ENCODE measurements around the gene ENO3.
A peak's percentile ranks its signal among the peaks of the same experiment; 100 is the strongest.

The ENO3 gene

DNA sequence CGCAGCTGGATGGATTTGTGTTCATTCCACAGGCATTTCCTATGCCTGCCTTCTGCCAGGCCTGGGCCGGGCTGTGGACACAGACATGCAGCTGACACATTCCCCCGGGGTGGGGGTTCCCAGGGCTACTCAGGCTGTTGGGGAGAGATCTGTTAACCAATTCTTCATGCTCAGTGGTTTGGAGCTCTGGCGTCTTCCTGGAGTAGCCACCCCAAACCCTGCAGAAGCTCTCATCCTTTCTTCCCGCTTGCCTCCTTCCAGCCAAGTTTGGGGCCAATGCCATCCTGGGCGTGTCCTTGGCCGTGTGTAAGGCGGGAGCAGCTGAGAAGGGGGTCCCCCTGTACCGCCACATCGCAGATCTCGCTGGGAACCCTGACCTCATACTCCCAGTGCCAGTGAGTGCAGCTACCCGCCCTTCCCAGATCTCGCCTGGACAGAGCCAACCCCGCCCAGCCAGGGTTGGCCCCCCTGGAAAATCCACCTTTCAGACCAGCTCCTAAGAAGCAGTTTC lies 2.6 kb downstream of the ENO3 start:
- no peak overlapping the region for H3K4me3 ChIP-seq (ENCODE audit: low read length)
- TF ChIP-seq, protein P1, sequence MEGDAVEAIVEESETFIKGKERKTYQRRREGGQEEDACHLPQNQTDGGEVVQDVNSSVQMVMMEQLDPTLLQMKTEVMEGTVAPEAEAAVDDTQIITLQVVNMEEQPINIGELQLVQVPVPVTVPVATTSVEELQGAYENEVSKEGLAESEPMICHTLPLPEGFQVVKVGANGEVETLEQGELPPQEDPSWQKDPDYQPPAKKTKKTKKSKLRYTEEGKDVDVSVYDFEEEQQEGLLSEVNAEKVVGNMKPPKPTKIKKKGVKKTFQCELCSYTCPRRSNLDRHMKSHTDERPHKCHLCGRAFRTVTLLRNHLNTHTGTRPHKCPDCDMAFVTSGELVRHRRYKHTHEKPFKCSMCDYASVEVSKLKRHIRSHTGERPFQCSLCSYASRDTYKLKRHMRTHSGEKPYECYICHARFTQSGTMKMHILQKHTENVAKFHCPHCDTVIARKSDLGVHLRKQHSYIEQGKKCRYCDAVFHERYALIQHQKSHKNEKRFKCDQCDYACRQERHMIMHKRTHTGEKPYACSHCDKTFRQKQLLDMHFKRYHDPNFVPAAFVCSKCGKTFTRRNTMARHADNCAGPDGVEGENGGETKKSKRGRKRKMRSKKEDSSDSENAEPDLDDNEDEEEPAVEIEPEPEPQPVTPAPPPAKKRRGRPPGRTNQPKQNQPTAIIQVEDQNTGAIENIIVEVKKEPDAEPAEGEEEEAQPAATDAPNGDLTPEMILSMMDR (conservative IDR thresholded peaks at IDR 0.05; ENCODE audit: low read depth, low read length), result no peak
- no peak for DNase-seq (ENCODE audit: low read depth)

DNA sequence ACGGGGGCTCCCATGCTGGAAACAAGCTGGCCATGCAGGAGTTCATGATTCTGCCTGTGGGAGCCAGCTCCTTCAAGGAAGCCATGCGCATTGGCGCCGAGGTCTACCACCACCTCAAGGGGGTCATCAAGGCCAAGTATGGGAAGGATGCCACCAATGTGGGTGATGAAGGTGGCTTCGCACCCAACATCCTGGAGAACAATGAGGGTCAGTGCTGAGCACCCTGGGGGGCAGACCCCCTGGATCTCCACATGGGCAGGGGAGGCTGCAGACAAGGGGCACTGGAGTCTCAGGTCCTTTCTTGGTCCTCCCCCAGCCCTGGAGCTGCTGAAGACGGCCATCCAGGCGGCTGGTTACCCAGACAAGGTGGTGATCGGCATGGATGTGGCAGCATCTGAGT lies 4.2 kb downstream of the ENO3 start:
- DNase-seq (ENCODE audit: low read depth), result no peak
- TF ChIP-seq, protein P1 (conservative IDR thresholded peaks at IDR 0.05; ENCODE audit: low read depth, low read length), result no peak
- H3K4me3 ChIP-seq (ENCODE audit: low read length), result no peak overlapping the region

GRCh38 chr17:4956493-4957061 lies 5.7 kb downstream of the ENO3 start:
- no peak for DNase-seq (ENCODE audit: low read depth)
- TF ChIP-seq, protein P1 (conservative IDR thresholded peaks at IDR 0.05; ENCODE audit: low read depth, low read length), result peak; percentile 1

GRCh38 chr17:4958102-4958501 lies 7.2 kb downstream of the ENO3 start:
- TF ChIP-seq, protein P1 (conservative IDR thresholded peaks at IDR 0.05; ENCODE audit: low read depth, low read length), result no peak
- no peak overlapping the region for H3K4me3 ChIP-seq (ENCODE audit: low read length)
- DNase-seq (ENCODE audit: low read depth), result no peak

More at GRCh38 chr17:4956493-4957061, 5.7 kb downstream of the ENO3 start:
- no peak overlapping the region for H3K4me3 ChIP-seq (ENCODE audit: low read length)

DNA sequence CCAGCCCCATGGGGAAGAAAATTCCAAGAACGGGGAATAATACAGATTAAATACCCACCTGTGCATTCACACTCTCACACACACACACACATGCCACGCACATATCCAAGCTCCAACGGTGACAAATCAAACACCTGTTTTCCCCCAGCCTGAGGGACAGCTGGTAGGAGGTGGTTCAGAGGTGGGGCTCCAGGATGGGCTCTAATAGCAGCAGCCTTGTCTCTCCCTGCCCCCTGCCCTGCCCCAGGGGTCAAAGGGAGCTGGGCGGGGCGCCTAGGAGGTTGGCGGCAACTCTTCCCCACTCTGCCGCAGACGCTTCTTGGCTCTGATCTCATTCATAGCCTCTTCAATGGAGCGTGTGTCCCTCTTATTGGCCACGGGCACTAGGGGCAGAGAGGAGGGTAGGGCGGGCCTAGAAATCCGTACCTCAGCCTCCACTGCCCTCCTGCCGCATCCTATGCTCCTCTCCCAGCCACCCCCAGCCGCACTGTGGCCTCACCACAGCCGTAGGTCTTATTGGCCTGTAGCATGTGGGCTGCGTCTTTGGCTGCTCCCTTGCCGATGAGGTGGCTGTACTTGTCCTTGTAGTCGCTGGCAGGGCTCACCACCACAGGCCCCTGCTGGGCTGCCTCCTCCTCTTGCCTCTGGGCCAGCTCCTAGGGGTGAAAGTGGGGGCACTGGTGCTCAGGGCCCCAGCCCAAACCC lies 8.5 kb downstream of the ENO3 start:
- TF ChIP-seq, protein P1 (conservative IDR thresholded peaks at IDR 0.05; ENCODE audit: low read depth, low read length), result no peak
- no peak for DNase-seq (ENCODE audit: low read depth)
- H3K4me3 ChIP-seq (ENCODE audit: low read length), result no peak overlapping the region

GRCh38 chr17:4960279-4960922 lies 9.5 kb downstream of the ENO3 start:
- TF ChIP-seq, protein P1 (conservative IDR thresholded peaks at IDR 0.05; ENCODE audit: low read depth, low read length), result no peak
- DNase-seq (ENCODE audit: low read depth), result no peak
- no peak overlapping the region for H3K4me3 ChIP-seq (ENCODE audit: low read length)

Measured in retinal pigment epithelial cell (primary cell).